ENCODE measurements around the gene PHF12.

PHF12 gene

GRCh38 chr17:28968231-28968913 lies 17.1 kb upstream of the PHF12 start:
- Histone ChIP-seq H3K4me1 (ENCODE audit: insufficient read depth, insufficient read length) (peaks cover 12% of the 10 kb centered on the region), H3K9me3 (ENCODE audit: insufficient read depth, low read length) (no peaks in the 10 kb centered on the region), H3K4me3 (ENCODE audit: insufficient read length, low read depth) (no peak overlapping the region), H3K9ac (ENCODE audit: insufficient read length, low read depth) (peak overlapping the region; percentile 46), H3K27me3 (ENCODE audit: insufficient read depth, insufficient read length) (no peaks in the 10 kb centered on the region), H3K36me3 (ENCODE audit: insufficient read depth, insufficient read length, low read length) (no peaks in the 10 kb centered on the region)
- TF ChIP-seq YY1 (IDR thresholded peaks at IDR 0.05; ENCODE audit: insufficient read depth, insufficient read length) = no peak
- TF ChIP-seq SUZ12 (IDR thresholded peaks at IDR 0.05; ENCODE audit: extremely low read depth, insufficient read depth, insufficient read length) = no peak
- no peak for TF ChIP-seq ZNF274 (IDR thresholded peaks at IDR 0.05; ENCODE audit: low read depth, low read length)
- no peak for DNase-seq (ENCODE audit: low read depth, low spot score)

DNA sequence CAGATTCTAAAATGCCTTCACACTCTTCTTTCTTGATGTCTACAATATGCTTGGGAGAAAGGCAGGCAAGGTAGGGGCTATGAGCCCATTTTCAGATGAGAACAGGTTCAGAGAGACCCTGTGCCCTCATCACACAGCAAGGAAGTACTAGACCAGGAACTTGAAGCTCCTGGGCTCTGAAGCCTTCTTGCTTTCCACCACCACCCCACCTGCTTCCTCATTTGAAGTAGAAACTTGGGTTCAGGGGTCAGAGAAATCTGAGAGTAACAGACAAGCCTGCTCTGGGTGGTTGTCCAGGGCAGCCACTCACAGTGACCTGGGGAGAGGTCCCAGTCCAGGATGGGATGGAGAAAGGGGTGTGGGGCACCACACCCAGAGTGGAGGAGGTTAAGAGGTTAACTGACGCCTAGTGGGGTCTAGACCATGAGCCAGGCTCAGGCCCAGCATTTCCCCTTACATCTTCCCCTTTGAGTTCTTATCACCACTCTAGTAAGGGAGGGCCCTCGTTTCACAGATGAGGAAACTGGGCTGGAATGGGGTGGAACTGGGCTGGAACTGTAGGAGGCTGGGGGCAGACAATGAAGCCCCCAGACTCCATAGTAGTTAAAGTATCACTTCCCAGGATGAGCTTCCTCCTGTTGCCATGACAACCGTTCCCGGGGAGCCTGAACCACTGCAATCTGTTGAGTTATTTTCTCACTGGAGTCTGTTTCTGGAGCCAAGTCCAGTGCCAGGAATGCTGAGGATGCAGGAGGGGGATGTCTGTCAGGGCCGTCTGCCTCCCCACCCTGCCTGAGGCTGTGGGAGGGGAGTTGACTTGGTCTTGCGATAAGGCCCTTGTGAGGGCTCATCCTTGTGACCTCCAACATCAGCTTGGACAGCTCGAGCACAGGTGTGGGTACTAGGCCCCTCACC lies 16.2 kb upstream of the PHF12 start:
- no peak for DNase-seq (ENCODE audit: low read depth, low spot score)
- no peaks in the 10 kb centered on the region for H3K9me3 ChIP-seq (ENCODE audit: insufficient read depth, low read length)
- H3K36me3 ChIP-seq (ENCODE audit: insufficient read depth, insufficient read length, low read length) = no peaks in the 10 kb centered on the region
- H3K4me1 ChIP-seq (ENCODE audit: insufficient read depth, insufficient read length) = peaks cover 15% of the 10 kb centered on the region
- H3K4me3 ChIP-seq (ENCODE audit: insufficient read length, low read depth) = no peak overlapping the region
- H3K27me3 ChIP-seq (ENCODE audit: insufficient read depth, insufficient read length) = no peaks in the 10 kb centered on the region
- no peak overlapping the region for H3K9ac ChIP-seq (ENCODE audit: insufficient read length, low read depth)
- no peak for TF ChIP-seq YY1 (IDR thresholded peaks at IDR 0.05; ENCODE audit: insufficient read depth, insufficient read length)

DNA sequence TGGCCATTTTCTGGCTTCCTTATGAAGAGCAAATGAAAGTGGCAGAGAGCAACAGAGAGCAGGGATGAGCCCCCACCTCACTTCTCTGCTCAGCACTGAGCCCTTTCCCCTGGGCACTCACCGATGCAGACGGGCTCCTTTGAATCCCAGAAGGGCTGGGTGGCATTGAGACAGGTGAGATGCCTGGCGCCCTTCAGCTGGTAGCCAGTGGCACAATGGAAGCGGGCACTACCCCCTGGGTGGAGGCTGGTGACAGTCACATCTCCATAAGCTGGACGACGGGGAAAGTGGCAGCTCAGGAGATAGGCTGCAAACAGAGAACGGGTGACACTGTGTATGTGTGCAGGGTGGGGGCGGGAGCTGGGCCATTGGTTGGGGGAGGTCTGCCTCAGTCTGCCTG lies 12.5 kb upstream of the PHF12 start:
- no peaks in the 10 kb centered on the region for H3K27me3 ChIP-seq (ENCODE audit: insufficient read depth, insufficient read length)
- H3K4me3 ChIP-seq (ENCODE audit: insufficient read length, low read depth) = no peak overlapping the region
- H3K9me3 ChIP-seq (ENCODE audit: insufficient read depth, low read length) = no peaks in the 10 kb centered on the region
- H3K4me1 ChIP-seq (ENCODE audit: insufficient read depth, insufficient read length) = peaks cover 11% of the 10 kb centered on the region
- no peak overlapping the region for H3K9ac ChIP-seq (ENCODE audit: insufficient read length, low read depth)
- peaks cover 4% of the 10 kb centered on the region for H3K36me3 ChIP-seq (ENCODE audit: insufficient read depth, insufficient read length, low read length)
- no peak for DNase-seq (ENCODE audit: low read depth, low spot score)
- TF ChIP-seq SUZ12 (IDR thresholded peaks at IDR 0.05; ENCODE audit: extremely low read depth, insufficient read depth, insufficient read length) (no peak), ZNF274 (IDR thresholded peaks at IDR 0.05; ENCODE audit: low read depth, low read length) (no peak)

DNA sequence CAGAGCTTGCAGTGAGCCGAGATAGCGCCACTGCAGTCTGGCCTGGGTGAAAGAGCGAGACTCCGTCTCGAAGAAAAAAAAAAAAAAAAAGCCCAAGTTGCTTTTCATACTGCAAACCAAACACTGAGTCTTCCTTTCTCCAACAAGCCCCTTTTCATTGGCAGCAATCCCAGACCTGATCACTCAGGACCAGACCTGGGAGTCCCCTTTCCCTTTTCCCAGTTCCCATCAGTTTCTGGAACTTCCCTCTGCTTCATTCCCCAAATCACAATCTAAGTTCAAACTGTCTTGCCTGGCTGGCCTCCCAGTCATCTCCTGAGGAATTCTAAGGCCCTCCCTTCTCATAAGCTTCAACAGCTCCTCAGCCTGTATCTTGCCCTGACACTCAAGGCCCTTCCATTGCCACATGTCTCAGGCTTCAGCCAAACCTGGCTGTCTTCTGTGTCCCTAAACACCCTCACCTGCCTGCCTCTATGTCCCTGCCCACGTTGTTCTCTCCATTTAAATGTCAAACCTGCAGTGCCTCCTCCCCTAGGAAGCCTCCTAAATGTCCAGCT lies 11.8 kb upstream of the PHF12 start:
- Histone ChIP-seq H3K9me3 (ENCODE audit: insufficient read depth, low read length) (no peaks in the 10 kb centered on the region), H3K36me3 (ENCODE audit: insufficient read depth, insufficient read length, low read length) (peaks cover 4% of the 10 kb centered on the region), H3K4me1 (ENCODE audit: insufficient read depth, insufficient read length) (peaks cover 6% of the 10 kb centered on the region), H3K4me3 (ENCODE audit: insufficient read length, low read depth) (no peak overlapping the region), H3K9ac (ENCODE audit: insufficient read length, low read depth) (no peak overlapping the region), H3K27me3 (ENCODE audit: insufficient read depth, insufficient read length) (no peaks in the 10 kb centered on the region)
- no peak for DNase-seq (ENCODE audit: low read depth, low spot score)
- TF ChIP-seq ZNF274 (IDR thresholded peaks at IDR 0.05; ENCODE audit: low read depth, low read length) = no peak
- TF ChIP-seq SUZ12 (IDR thresholded peaks at IDR 0.05; ENCODE audit: extremely low read depth, insufficient read depth, insufficient read length) = no peak
- TF ChIP-seq YY1 (IDR thresholded peaks at IDR 0.05; ENCODE audit: insufficient read depth, insufficient read length) = no peak

DNA sequence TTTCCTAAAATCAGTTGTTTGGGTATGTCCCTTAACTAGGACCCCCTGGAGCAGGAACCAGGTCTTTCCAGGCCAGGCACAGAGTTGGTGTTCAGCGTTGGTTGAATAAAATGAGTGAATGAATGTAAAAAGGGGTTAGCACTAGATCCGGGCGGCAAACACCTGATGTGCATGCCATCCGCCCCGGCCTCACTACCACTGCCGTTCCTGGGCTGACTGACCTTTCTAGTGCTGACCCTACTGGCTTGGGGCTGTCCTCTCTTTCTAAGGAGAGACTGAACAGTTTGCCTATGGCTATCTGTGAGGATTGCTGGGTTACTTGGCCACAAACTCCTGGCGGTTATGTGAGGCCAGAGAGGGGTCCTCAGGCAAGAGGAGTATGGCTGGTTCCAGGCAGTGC lies 10.1 kb upstream of the PHF12 start:
- TF ChIP-seq YY1 (IDR thresholded peaks at IDR 0.05; ENCODE audit: insufficient read depth, insufficient read length) = no peak
- no peak for TF ChIP-seq ZNF274 (IDR thresholded peaks at IDR 0.05; ENCODE audit: low read depth, low read length)
- TF ChIP-seq SUZ12 (IDR thresholded peaks at IDR 0.05; ENCODE audit: extremely low read depth, insufficient read depth, insufficient read length) = no peak
- Histone ChIP-seq H3K9ac (ENCODE audit: insufficient read length, low read depth) (no peak overlapping the region), H3K9me3 (ENCODE audit: insufficient read depth, low read length) (no peaks in the 10 kb centered on the region), H3K36me3 (ENCODE audit: insufficient read depth, insufficient read length, low read length) (peaks cover 10% of the 10 kb centered on the region), H3K4me1 (ENCODE audit: insufficient read depth, insufficient read length) (peaks cover 3% of the 10 kb centered on the region), H3K4me3 (ENCODE audit: insufficient read length, low read depth) (no peak overlapping the region), H3K27me3 (ENCODE audit: insufficient read depth, insufficient read length) (no peaks in the 10 kb centered on the region)
- DNase-seq (ENCODE audit: low read depth, low spot score) = no peak

GRCh38 chr17:28960256-28961061 lies 9.1 kb upstream of the PHF12 start:
- H3K27me3 ChIP-seq (ENCODE audit: insufficient read depth, insufficient read length) = no peaks in the 10 kb centered on the region
- H3K9ac ChIP-seq (ENCODE audit: insufficient read length, low read depth) = no peak overlapping the region
- no peak for TF ChIP-seq SUZ12 (IDR thresholded peaks at IDR 0.05; ENCODE audit: extremely low read depth, insufficient read depth, insufficient read length)
- TF ChIP-seq ZNF274 (IDR thresholded peaks at IDR 0.05; ENCODE audit: low read depth, low read length) = no peak
- TF ChIP-seq YY1 (IDR thresholded peaks at IDR 0.05; ENCODE audit: insufficient read depth, insufficient read length) = no peak
- H3K4me1 ChIP-seq (ENCODE audit: insufficient read depth, insufficient read length) = peaks cover 3% of the 10 kb centered on the region
- H3K36me3 ChIP-seq (ENCODE audit: insufficient read depth, insufficient read length, low read length) = peaks cover 10% of the 10 kb centered on the region
- DNase-seq (ENCODE audit: low read depth, low spot score) = no peak
- no peak overlapping the region for H3K4me3 ChIP-seq (ENCODE audit: insufficient read length, low read depth)
- no peaks in the 10 kb centered on the region for H3K9me3 ChIP-seq (ENCODE audit: insufficient read depth, low read length)
